GM04503 (cell line): ENCODE measurements around the gene COL6A5.
"Not testable (repeated sequence)": the region's sequence is repeated elsewhere in the genome, so short reads cannot be mapped to it uniquely, and the experiment has no call there.

Source experiments
- DNase-seq: peaks from one replicate; pipeline ENCODE4 v3.0.0-alpha.2; 2012; ENCODE audit warnings: low read depth

COL6A5 gene

DNA sequence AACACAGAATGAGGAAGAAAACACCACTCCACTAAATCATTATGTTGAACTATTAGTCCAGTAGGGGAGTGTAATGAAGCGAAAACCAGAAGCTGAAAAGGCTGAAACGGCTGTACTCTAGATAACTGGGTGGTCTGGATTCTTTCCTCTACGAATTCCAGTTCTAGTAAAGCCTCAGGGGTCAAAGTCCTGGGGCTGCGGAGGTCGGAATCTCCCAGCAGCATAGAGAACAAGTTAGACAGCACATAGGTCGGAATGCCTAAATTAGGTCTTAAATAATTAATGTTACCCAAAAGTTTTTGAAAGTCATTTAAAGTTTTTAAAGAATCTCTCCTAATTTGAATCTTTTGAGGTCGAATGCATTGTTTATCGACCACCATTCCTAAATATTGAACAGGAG, 102.7 kb downstream of the COL6A5 start:
- DNase-seq, result not testable (repeated sequence)

GRCh38 chr3:130456540-130456939, 111.1 kb downstream of the COL6A5 start:
- DNase-seq, result no peak

GRCh38 chr3:130457671-130458070, 112.2 kb downstream of the COL6A5 start:
- no peak for DNase-seq

GRCh38 chr3:130459944-130460343, 114.5 kb downstream of the COL6A5 start:
- DNase-seq, result no peak

- no peak for DNase-seq
Observed at GRCh38 chr3:130462089-130462488, 116.6 kb downstream of the COL6A5 start.

- no peak for DNase-seq
Observed at GRCh38 chr3:130463221-130463620, 117.7 kb downstream of the COL6A5 start.

DNA sequence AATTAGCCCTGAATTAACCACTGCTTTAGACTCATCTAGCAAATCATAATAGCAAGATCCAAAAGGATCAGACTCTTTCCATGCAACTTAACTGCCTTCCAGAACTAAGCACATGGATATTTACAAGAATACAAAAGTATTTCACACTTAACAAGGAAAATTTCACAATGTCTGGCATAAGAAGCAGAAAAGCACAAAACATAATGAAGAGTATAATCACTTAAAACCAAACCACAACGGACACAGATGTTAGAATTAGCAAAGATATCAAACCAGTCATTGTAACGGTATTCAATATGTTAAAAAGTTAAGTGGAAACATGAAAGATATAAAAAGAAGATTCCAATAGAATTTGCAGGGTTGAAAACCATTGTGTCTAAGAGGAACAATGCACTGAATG, 120.0 kb downstream of the COL6A5 start:
- DNase-seq, result no peak

DNA sequence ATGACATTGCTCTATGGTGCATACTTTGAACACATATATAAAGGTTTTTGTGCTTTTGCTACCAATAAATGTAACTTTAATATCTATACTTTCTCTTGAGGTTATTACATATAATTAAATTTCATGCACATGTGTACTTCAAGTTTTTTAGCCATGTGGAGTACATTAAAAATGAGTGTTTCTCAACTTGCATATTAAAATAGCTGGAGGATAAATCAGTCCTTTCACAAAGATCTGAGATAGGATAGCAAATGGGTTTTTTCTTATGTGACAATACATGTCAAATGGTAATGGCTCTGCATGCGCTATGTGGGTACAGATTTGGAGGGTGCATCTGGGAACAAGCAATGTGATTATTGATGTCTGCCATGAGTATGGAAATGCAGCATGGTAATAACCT, 122.8 kb downstream of the COL6A5 start:
- no peak for DNase-seq

- no peak for DNase-seq
Observed at GRCh38 chr3:130470126-130470525, 124.7 kb downstream of the COL6A5 start.

- DNase-seq, result no peak
Observed at GRCh38 chr3:130473416-130473815, 127.9 kb downstream of the COL6A5 start.

DNA sequence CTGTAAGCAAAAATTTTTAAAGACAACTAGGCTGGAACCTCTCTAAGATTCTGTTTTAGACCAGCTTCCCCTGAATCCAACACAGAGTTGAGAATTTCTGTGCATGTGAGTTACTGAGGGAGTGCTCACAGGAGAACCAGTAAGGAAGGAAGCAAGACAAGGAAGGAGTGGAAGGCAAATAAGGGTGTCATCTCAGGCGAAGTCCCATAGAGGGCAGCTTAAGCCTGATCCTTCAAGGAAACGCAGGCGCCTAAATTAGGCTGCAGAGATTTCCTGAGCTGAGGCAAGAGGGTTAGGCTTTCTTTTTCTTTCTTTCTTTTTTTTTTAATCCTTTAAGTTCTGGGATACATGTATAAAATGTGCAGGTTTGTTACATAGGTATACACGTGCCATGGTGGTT, 135.3 kb downstream of the COL6A5 start:
- peak; percentile 0 for DNase-seq

- no peak for DNase-seq
Observed at GRCh38 chr3:130488288-130488687, 142.8 kb downstream of the COL6A5 start.

DNA sequence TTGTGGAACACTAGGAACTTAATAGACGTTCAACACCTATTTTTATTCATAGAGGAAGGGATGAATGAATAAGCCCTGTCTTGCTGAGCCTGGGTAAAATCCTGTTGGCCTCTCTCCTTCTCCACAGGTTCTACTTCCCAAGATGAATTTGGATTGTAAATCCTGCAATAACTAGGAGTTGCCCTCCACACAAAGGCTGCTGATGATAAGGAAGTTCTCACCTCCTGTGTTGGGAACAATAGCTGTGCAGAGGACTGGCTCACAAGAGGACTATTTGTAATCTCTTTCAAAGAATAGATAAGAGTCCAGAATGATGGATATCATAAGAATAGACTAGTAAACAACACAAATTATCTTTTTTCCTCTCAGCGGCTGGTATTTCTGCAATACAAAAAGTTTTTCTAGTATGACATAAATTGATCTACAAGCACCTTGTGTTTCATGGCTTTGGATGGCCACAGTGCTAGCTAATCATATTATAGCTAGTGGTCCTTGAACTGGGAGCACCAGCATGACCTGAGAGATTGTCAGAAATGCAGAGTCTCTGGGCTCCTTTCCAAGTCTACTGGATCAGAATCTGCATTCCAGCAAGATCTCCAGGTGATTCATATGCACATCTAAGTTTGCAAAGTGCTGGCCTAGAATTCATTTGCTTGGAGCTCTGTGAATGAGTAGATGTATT, 143.4 kb downstream of the COL6A5 start:
- DNase-seq, result no peak

DNA sequence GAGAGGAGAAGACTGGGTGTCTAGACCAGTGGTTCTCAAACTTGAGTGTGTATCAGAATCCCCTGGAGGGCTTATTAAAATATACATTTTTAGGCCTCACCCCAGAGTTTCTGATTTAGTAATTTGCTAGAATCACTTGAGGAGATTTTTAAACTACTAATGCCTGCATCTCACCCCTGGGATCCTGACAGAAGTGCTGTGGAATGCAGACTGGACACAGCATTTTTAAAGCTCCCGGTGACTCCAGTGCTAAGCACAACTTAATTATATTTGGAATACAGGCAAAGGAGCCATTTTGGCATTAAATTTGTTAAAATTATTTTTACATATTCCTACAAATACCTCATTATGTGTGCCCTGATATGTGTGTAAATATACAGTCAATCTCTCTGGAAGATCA, 144.8 kb downstream of the COL6A5 start:
- DNase-seq, result peak; percentile 1

- DNase-seq, result no peak
Observed at GRCh38 chr3:130491431-130491830, 146.0 kb downstream of the COL6A5 start.

DNA sequence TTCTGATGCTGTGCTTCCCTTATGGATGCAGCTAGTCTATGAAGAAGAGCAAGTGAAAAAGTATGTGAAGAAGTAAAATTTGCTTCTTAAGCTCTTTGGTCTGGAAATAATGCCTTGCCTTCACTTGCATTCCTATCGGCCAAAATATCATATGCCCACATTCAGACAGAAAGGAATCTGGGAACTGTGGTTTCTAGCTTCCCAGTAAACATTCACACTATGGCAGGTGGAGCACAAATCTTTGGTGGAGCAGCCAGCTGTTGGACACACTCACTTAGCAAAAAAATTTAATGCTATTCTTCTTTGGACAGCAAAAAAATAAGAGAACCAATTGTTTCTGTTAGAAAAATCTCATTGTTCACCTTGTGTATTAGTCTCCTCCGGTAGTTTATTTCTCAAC, 159.2 kb downstream of the COL6A5 start:
- no peak for DNase-seq

- no peak for DNase-seq
Observed at GRCh38 chr3:130506031-130506430, 160.6 kb downstream of the COL6A5 start.

GRCh38 chr3:130507746-130508145, 162.3 kb downstream of the COL6A5 start:
- no peak for DNase-seq

GRCh38 chr3:130509008-130509407, 163.5 kb downstream of the COL6A5 start:
- DNase-seq, result no peak

GRCh38 chr3:130514681-130515080, 169.2 kb downstream of the COL6A5 start:
- DNase-seq, result no peak

DNA sequence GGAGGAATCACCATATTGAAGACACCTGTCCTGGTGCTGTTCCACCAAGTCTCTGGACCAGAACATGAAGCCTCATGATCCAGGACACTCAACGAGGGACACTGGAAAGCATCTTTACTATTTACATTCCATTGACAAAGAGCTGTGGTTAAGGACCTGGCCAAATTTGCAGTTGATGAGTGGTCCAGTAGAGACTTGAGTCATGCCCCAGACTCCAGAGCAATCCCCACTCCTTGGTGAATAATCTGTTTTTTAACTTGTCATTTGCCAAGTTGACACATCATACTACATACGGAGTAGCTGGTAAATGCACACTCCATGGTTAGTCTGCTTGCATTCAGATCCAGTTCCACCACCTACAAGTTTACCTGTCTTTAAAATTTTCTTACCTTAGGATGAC, 170.3 kb downstream of the COL6A5 start:
- no peak for DNase-seq

DNA sequence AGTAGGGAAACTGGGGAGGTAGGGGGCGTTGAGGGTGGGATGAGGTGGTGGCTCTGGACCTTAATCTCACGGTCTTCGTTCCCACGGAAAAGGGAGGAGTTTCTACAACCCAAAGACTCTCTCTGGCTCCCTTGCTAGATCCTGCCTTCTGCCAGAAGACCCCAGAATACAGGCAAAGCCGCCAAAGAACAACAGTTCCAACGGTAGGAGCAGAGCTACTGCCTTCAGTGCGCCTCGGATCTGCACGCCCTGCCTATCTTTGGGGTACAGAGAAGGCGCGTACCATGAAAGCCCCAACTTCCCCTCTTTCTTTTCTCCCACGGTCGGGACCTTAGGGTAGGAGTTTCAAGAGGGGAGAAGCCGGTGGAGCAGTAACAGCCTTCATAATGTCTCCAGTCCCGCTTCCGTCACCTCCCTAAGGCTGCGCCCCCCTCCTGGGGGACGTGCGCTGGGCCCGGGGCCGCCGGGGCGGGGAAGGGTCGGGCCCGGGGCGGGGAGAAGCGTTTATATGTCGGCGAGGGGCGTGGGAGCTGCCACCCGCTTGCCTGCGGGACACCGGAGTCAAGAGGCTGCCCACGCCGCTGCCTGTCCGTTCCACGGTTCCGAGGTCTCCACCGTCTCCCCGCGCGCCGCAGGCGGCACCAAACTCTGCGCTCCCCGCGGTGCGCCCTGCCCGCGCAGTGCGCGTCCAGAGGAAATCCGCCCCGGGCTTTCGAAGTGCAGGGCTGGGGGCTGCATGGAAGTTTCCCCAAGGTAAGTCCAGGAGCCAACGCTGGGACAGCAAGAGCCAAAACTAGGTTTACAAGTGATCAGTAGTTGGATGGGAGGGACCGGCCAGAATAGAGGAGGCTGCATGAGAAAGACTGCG, 171.4 kb downstream of the COL6A5 start, which contains the start of gene COL6A6:
TSS of gene COL6A6 (plus strand) at position 533 of the 868 bp plus-strand sequence. CDS start 43,188 bp downstream, outside the sequence.
- DNase-seq, result no peak

- DNase-seq, result no peak
Observed at GRCh38 chr3:130517602-130518001, 172.1 kb downstream of the COL6A5 start.
